ENCODE data around the gene C1orf56. TPM values are rescaled to one million over a fixed set of nuclear protein-coding genes. Genes with fewer than 3 reads are reported as not detected.

C1orf56 gene
- total and polyA plus RNA-seq, 3 experiments from 2014 or later, result 1.6 to 2.7 (median 2.3) TPM

- H3K36me3 ChIP-seq (ENCODE audit: insufficient read depth, low read length), result peaks cover 26% of the 10 kb centered on the region
- H3K27ac ChIP-seq (ENCODE audit: low read depth, low read length), result no peak overlapping the region
- Mint-ChIP-seq H3K4me3 (peak overlapping the region in 6 of 7 donors; percentile 8 to 71 (median 47)), H3K36me3 (peaks cover 0 to 3% (median 0%) of the 10 kb centered on the region in 3 donors), H3K27ac (peak overlapping the region; percentile 20 to 81 (median 60)), H3K9me3 (no peaks in the 10 kb centered on the region), H3K4me1 (peaks cover 37 to 61% (median 53%) of the 10 kb centered on the region in 3 donors), H3K27me3 (peaks cover 2 to 8% of the 10 kb centered on the region in 2 donors)
- H3K9me3 ChIP-seq (ENCODE audit: low read length), result no peaks in the 10 kb centered on the region
- peaks cover 77% of the 10 kb centered on the region for H3K4me1 ChIP-seq (ENCODE audit: insufficient read depth, low read length)
- ChIA-PET POLR2A (interaction anchor here (1.0 kb wide), 1 partner anchor 27 kb away, joined by 3 read pairs; no protein-coding TSS in a partner anchor), CTCF (interaction anchor here (1.3 kb wide), 1 partner anchor 24 kb away, joined by 5 read pairs; no protein-coding TSS in a partner anchor)
- no peaks in the 10 kb centered on the region for H3K27me3 ChIP-seq (ENCODE audit: insufficient read depth, low read length, poor library complexity, severe bottlenecking)
- peak overlapping the region; percentile 17 for H3K4me3 ChIP-seq (ENCODE audit: low read length)
- peak in 1 of 5 donors; percentile 44 for DNase-seq
These were observed 44.4 kb upstream of the C1orf56 start for GRCh38 chr1:151003180-151003579.

DNA sequence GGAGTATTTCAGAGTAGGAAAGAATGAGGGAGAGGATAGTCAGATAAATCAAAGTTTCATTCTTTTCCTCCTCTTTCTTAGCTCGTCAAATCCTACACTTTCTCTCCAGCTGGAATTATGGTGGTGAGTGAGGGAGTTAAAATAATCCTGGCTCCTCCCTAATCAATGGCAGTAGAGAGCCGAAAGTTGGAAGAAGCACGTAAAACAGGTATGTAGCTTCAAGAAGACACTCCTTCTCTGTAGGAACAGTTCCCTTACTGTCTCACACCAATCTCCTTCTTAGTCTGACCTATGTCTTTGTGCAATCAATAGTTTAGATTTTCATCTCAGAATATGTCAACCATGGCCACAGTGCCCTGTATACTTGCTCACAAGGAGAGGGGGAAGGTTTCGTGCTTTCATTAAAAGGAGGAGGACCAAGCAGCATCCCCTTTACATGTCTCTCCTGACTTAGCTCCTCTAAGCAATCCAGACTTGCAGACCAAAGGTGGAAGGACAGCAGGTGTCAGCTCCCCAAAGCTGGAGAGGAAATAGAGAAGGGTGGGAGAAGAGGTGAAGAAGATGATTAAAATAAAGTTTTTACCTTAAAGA, 41.7 kb upstream of the C1orf56 start:
- Histone ChIP-seq H3K27me3 (ENCODE audit: insufficient read depth, low read length, poor library complexity, severe bottlenecking) (no peaks in the 10 kb centered on the region), H3K9me3 (ENCODE audit: low read length) (no peaks in the 10 kb centered on the region), H3K27ac (ENCODE audit: low read depth, low read length) (peak overlapping the region; percentile 62), H3K4me3 (ENCODE audit: low read length) (peak overlapping the region; percentile 77), H3K4me1 (ENCODE audit: insufficient read depth, low read length) (peaks cover 78% of the 10 kb centered on the region), H3K36me3 (ENCODE audit: insufficient read depth, low read length) (peaks cover 4% of the 10 kb centered on the region)
- Mint-ChIP-seq H3K36me3 (peaks cover 0 to 9% (median 0%) of the 10 kb centered on the region in 3 donors), H3K4me1 (peaks cover 56 to 84% (median 79%) of the 10 kb centered on the region in 3 donors), H3K9me3 (no peaks in the 10 kb centered on the region), H3K27me3 (no peaks in the 10 kb centered on the region), H3K4me3 (peak overlapping the region; percentile 75 to 98 (median 92)), H3K27ac (peak overlapping the region; percentile 91 to 100 (median 98))
- CTCF ChIA-PET, result interaction anchor here (0.9 to 3.2 kb wide), 10 partner anchors 10 to 446 kb away, joined by 3 to 26 read pairs (median 4); partner anchors contain the start of gene TNFAIP8L2
- POLR2A ChIA-PET, result interaction anchor here (0.7 to 0.8 kb wide), 2 partner anchors 78 to 376 kb away, joined by 3 to 6 read pairs; no protein-coding TSS in a partner anchor
- DNase-seq, result peak in 1 of 5 donors; percentile 21

DNA sequence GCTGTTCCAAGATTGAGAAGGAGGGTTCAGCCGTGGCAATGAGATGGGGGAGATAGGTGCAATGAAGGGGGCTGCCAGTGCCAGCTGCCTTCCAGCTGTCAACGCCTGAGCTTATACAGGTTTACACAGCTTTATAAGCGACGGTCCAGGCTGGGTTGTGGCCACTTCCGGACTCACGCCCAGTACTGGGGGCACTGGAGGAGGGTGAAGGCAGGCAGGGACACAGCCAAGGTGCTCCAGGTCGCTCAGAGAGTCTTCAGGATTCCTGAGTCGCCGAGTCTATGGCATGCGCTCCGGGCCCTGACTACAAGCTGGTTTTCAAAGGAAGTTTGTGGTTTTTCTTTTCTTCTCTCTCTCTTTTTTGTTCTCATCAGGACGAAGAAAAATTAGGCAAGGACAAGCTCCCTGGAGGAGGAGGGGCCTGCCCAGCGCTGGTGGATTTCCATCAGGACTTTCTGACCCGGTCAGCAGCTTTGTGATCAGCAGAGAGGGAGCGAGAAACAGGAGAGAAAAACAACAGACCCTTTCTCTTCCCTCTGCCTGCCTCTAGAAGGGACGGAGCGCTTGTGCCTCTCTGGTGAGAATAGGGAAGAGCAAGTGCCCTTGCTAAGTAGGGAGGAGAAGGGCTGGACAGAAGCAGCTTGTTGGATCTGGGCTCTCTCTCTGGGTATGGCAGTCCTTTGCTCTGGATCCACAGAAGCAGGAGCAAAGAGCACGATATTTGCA, 41.1 kb upstream of the C1orf56 start, which contains the start of gene MINDY1:
MINDY1 (minus strand) TSS at position 576 of the 726 bp plus-strand sequence. CDS start 4,285 bp downstream, outside the sequence.
- Histone ChIP-seq H3K27ac (ENCODE audit: low read depth, low read length) (peak within 1 kb of the TSS; percentile 89), H3K4me1 (ENCODE audit: insufficient read depth, low read length) (peaks cover 78% of the 10 kb centered on the region), H3K27me3 (ENCODE audit: insufficient read depth, low read length, poor library complexity, severe bottlenecking) (no peaks in the 10 kb centered on the region), H3K4me3 (ENCODE audit: low read length) (peak within 1 kb of the TSS; percentile 77), H3K36me3 (ENCODE audit: insufficient read depth, low read length) (peaks cover 4% of the 10 kb centered on the region), H3K9me3 (ENCODE audit: low read length) (no peaks in the 10 kb centered on the region)
- DNase-seq, result peak in 3 of 5 donors; percentile 3 to 53 (median 43)
- H3K36me3 Mint-ChIP-seq, result peaks cover 0 to 14% (median 0%) of the 10 kb centered on the region in 3 donors
- H3K4me1 Mint-ChIP-seq, result peaks cover 62 to 90% (median 85%) of the 10 kb centered on the region in 3 donors
- ChIA-PET POLR2A (interaction anchor here (0.7 to 0.8 kb wide), 2 partner anchors 41 to 377 kb away, joined by 3 read pairs; partner anchors contain the start of gene C1orf56), CTCF (interaction anchor here (0.8 to 3.2 kb wide), 14 partner anchors 11 to 447 kb away, joined by 3 to 26 read pairs (median 4); partner anchors contain the start of genes CDC42SE1 and TNFAIP8L2)
- H3K9me3 Mint-ChIP-seq, result no peaks in the 10 kb centered on the region
- peak within 1 kb of the TSS; percentile 91 to 100 (median 99) for H3K27ac Mint-ChIP-seq
- peak within 1 kb of the TSS; percentile 82 to 98 (median 93) for H3K4me3 Mint-ChIP-seq
- H3K27me3 Mint-ChIP-seq, result no peaks in the 10 kb centered on the region

DNA sequence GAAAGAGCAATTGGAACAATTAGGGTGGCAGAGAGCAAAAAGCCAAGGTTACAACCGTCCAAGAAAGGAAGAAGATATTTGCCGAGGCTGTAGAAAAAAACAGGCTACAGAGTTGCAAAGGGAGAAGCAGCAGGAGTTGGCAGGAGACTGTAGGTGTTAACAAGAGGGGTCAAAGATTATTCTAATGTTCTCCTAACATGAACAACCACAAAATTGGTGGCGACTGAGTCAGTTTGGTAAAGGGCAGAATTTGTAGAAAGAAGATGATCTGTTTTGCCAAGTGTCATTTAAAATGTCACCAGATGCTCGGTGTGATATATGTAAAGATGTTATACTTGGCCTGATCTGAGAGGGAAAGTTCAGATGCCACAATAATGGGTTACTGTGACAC, 39.7 kb upstream of the C1orf56 start:
- ChIA-PET CTCF (interaction anchor here (0.7 to 2.9 kb wide), 3 partner anchors 17 to 176 kb away, joined by 3 to 15 read pairs (median 7); no protein-coding TSS in a partner anchor), POLR2A (no interaction called here)
- Histone ChIP-seq H3K36me3 (ENCODE audit: insufficient read depth, low read length) (no peaks in the 10 kb centered on the region), H3K9me3 (ENCODE audit: low read length) (no peaks in the 10 kb centered on the region), H3K27me3 (ENCODE audit: insufficient read depth, low read length, poor library complexity, severe bottlenecking) (no peaks in the 10 kb centered on the region), H3K4me1 (ENCODE audit: insufficient read depth, low read length) (peaks cover 65% of the 10 kb centered on the region), H3K27ac (ENCODE audit: low read depth, low read length) (peak overlapping the region; percentile 89), H3K4me3 (ENCODE audit: low read length) (peak overlapping the region; percentile 69)
- peaks cover 64 to 86% (median 81%) of the 10 kb centered on the region in 3 donors for H3K4me1 Mint-ChIP-seq
- H3K27ac Mint-ChIP-seq, result peak overlapping the region; percentile 91 to 100 (median 99)
- H3K4me3 Mint-ChIP-seq, result peak overlapping the region; percentile 82 to 98 (median 93)
- peaks cover 0 to 20% (median 1%) of the 10 kb centered on the region in 3 donors for H3K36me3 Mint-ChIP-seq
- DNase-seq, result no peak
- H3K27me3 Mint-ChIP-seq, result no peaks in the 10 kb centered on the region
- no peaks in the 10 kb centered on the region for H3K9me3 Mint-ChIP-seq

- POLR2A ChIA-PET, result interaction anchor here (0.5 to 0.6 kb wide), 2 partner anchors 49 to 84 kb away, joined by 4 read pairs; no protein-coding TSS in a partner anchor
- H3K4me1 ChIP-seq (ENCODE audit: insufficient read depth, low read length), result peaks cover 59% of the 10 kb centered on the region
- H3K4me1 Mint-ChIP-seq, result peaks cover 61 to 86% (median 81%) of the 10 kb centered on the region in 3 donors
These were observed 39.0 kb upstream of the C1orf56 start, which contains the start of gene PRUNE1 for GRCh38 chr1:151008244-151009205. TSS of gene PRUNE1 (plus strand) at chr1:151008449. CDS start at chr1:151008633, 184 bp downstream.

DNA sequence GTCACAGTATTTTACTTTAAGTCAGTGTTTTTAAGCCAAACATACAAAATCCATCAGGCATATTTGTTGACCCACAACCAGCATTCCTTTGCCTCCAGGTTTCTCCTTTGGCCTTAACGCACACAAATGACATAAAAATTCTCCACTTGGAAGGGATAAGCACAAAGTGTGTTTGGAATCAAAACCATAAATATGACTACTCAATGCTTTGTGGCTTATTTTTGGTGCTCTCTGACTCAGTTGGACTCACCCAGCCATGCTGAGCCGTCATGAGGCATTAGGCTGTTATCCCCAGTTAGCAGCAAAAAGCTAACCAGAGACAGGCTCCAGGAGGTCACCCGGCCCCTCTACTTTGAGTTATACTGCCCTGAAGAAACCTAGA, 38.4 kb upstream of the C1orf56 start:
- Mint-ChIP-seq H3K4me3 (peak overlapping the region; percentile 82 to 98 (median 93)), H3K9me3 (no peaks in the 10 kb centered on the region), H3K27me3 (no peaks in the 10 kb centered on the region), H3K27ac (peak overlapping the region; percentile 91 to 100 (median 99)), H3K4me1 (peaks cover 62 to 83% (median 79%) of the 10 kb centered on the region in 3 donors), H3K36me3 (peaks cover 0 to 27% (median 1%) of the 10 kb centered on the region in 3 donors)
- H3K36me3 ChIP-seq (ENCODE audit: insufficient read depth, low read length), result no peaks in the 10 kb centered on the region
- DNase-seq, result no peak
- peaks cover 54% of the 10 kb centered on the region for H3K4me1 ChIP-seq (ENCODE audit: insufficient read depth, low read length)
- H3K27ac ChIP-seq (ENCODE audit: low read depth, low read length), result peak overlapping the region; percentile 82
- ChIA-PET CTCF (interaction anchor here (1.3 to 2.9 kb wide), 2 partner anchors 15 to 147 kb away, joined by 3 to 7 read pairs; partner anchors contain the start of gene TNFAIP8L2), POLR2A (interaction anchor here (0.5 to 0.6 kb wide), 3 partner anchors 48 to 235 kb away, joined by 3 to 4 read pairs (median 4); no protein-coding TSS in a partner anchor)
- no peaks in the 10 kb centered on the region for H3K27me3 ChIP-seq (ENCODE audit: insufficient read depth, low read length, poor library complexity, severe bottlenecking)
- no peaks in the 10 kb centered on the region for H3K9me3 ChIP-seq (ENCODE audit: low read length)
- H3K4me3 ChIP-seq (ENCODE audit: low read length), result peak overlapping the region; percentile 69

More at GRCh38 chr1:151008244-151009205, 39.0 kb upstream of the C1orf56 start, which contains the start of gene PRUNE1:
- H3K9me3 ChIP-seq (ENCODE audit: low read length), result no peaks in the 10 kb centered on the region
- CTCF ChIA-PET, result interaction anchor here (0.7 to 2.9 kb wide), 3 partner anchors 16 to 175 kb away, joined by 3 to 7 read pairs (median 3); partner anchors contain the start of gene TNFAIP8L2
- Mint-ChIP-seq H3K4me3 (peak within 1 kb of the TSS; percentile 82 to 98 (median 93)), H3K36me3 (peaks cover 0 to 26% (median 1%) of the 10 kb centered on the region in 3 donors), H3K27me3 (no peaks in the 10 kb centered on the region), H3K9me3 (no peaks in the 10 kb centered on the region), H3K27ac (peak within 1 kb of the TSS; percentile 91 to 100 (median 99))
- H3K36me3 ChIP-seq (ENCODE audit: insufficient read depth, low read length), result no peaks in the 10 kb centered on the region
- H3K27ac ChIP-seq (ENCODE audit: low read depth, low read length), result peak within 1 kb of the TSS; percentile 89
- DNase-seq, result peak; percentile 94 to 98 (median 96)
- no peaks in the 10 kb centered on the region for H3K27me3 ChIP-seq (ENCODE audit: insufficient read depth, low read length, poor library complexity, severe bottlenecking)
- H3K4me3 ChIP-seq (ENCODE audit: low read length), result peak within 1 kb of the TSS; percentile 69

Data from CD8-positive, alpha-beta memory T cell (primary cell).